Stimulated activated CD8-positive, alpha-beta memory T cell treated with anti-CD3 and anti-CD28 coated beads, Interleukin-15, amount 100 ng/mL, for 4 hours (primary cell): ENCODE measurements around the gene STRADA.

Source experiments
- DNase-seq, 2 donors: peaks; one replicate each; pipeline ENCODE4 v3.0.0-alpha.2; 2020; ENCODE audit warnings: low read depth in 2 of 2

Gene STRADA

GRCh38 chr17:63701868-63702720 is 39.5 kb downstream of the STRADA start:
- peak; percentile 52 to 61 for DNase-seq

- DNase-seq: no peak
Measured at GRCh38 chr17:63701456-63701820, 40.2 kb downstream of the STRADA start.

- peak in 1 of 2 donors; percentile 47 for DNase-seq
Measured at GRCh38 chr17:63700528-63701455, 40.8 kb downstream of the STRADA start.

- DNase-seq: peak; percentile 65 to 80
Measured at GRCh38 chr17:63699638-63700527, 41.7 kb downstream of the STRADA start, which contains the start of gene LIMD2. Gene LIMD2, minus strand, starts transcription at chr17:63700125. Its CDS starts 827 bp downstream, at chr17:63699298.

- DNase-seq: peak; percentile 75
Measured at GRCh38 chr17:63698886-63699637, 42.5 kb downstream of the STRADA start.

- no peak for DNase-seq
Measured at GRCh38 chr17:63698381-63698885, 43.2 kb downstream of the STRADA start.

- DNase-seq: peak; percentile 53 to 59
Measured at GRCh38 chr17:63697341-63698286, 44.0 kb downstream of the STRADA start.

GRCh38 chr17:63696381-63696961 is 45.1 kb downstream of the STRADA start:
- no peak for DNase-seq

- no peak for DNase-seq
Measured at GRCh38 chr17:63695889-63696288, 45.7 kb downstream of the STRADA start.

- no peak for DNase-seq
Measured at GRCh38 chr17:63694950-63695773, 46.4 kb downstream of the STRADA start.

- DNase-seq: no peak
Measured at GRCh38 chr17:63694229-63694949, 47.2 kb downstream of the STRADA start.

- DNase-seq: no peak
Measured at GRCh38 chr17:63693411-63694113, 48.0 kb downstream of the STRADA start.

GRCh38 chr17:63692195-63692816 is 49.3 kb downstream of the STRADA start:
- DNase-seq: no peak

- DNase-seq: no peak
Measured at GRCh38 chr17:63689479-63689878, 52.1 kb downstream of the STRADA start.

- DNase-seq: no peak
Measured at GRCh38 chr17:63688396-63689020, 53.1 kb downstream of the STRADA start.
